ENCODE data around the gene TM4SF20. TPM values are rescaled to one million over a fixed set of nuclear protein-coding genes. Genes with fewer than 3 reads are reported as not detected.

TM4SF20 gene
- total RNA-seq, 1 experiment from 2014 or later, result not detected

DNA sequence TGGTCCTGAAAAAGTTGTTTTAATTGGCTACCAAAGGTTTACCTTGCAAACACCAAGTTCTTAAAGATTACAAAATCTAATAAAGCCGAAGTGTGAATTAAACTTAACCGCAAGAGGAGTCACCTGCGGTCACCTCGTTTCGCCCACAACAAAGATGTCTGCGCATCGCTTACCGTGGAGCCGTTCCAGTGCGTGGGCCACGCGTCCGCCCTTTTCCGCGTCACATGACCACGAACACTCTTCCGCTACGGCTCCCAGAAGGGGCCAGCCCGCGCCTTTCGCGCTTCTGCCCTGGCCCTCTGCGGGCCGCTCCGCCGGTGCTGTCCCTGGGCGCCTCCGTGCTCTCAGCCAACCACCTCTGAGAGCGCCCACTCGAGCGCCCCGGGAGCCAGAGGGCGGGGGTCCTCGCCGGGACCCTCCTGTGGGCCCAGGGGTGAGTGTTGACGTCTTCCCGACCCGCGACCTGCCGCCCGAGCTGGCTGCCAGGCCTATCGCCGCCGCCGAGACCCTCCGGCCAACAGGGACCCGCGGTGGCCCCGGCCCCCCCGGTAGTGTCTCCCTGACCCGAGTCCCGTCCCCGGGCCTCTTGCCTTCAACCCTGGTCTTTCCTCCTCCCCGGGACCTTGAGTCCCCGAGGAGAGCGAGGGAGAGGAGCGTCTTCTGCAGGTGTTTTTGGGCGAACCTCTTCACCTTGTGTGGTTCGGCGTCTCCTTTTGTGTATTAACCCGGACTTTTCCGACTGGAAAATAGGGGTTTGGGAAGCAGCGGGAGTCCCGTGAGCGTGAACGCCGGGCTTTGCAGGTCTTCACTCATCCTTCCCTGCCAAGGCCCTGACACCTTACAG lies 53.9 kb downstream of the TM4SF20 start, which contains the start of gene MFF (continued):
- peak; percentile 82; the same call in 1 of the 2 replicates for TF ChIP-seq MYBL2 (CRISPR knock-in tag; IDR thresholded peaks at IDR 0.05)
- TF ChIP-seq, protein P1, sequence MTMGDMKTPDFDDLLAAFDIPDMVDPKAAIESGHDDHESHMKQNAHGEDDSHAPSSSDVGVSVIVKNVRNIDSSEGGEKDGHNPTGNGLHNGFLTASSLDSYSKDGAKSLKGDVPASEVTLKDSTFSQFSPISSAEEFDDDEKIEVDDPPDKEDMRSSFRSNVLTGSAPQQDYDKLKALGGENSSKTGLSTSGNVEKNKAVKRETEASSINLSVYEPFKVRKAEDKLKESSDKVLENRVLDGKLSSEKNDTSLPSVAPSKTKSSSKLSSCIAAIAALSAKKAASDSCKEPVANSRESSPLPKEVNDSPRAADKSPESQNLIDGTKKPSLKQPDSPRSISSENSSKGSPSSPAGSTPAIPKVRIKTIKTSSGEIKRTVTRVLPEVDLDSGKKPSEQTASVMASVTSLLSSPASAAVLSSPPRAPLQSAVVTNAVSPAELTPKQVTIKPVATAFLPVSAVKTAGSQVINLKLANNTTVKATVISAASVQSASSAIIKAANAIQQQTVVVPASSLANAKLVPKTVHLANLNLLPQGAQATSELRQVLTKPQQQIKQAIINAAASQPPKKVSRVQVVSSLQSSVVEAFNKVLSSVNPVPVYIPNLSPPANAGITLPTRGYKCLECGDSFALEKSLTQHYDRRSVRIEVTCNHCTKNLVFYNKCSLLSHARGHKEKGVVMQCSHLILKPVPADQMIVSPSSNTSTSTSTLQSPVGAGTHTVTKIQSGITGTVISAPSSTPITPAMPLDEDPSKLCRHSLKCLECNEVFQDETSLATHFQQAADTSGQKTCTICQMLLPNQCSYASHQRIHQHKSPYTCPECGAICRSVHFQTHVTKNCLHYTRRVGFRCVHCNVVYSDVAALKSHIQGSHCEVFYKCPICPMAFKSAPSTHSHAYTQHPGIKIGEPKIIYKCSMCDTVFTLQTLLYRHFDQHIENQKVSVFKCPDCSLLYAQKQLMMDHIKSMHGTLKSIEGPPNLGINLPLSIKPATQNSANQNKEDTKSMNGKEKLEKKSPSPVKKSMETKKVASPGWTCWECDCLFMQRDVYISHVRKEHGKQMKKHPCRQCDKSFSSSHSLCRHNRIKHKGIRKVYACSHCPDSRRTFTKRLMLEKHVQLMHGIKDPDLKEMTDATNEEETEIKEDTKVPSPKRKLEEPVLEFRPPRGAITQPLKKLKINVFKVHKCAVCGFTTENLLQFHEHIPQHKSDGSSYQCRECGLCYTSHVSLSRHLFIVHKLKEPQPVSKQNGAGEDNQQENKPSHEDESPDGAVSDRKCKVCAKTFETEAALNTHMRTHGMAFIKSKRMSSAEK (CRISPR knock-in tag; IDR thresholded peaks at IDR 0.05; ENCODE audit: borderline replicate concordance), result peak; percentile 84; the same call in 1 of the 2 replicates
- TF ChIP-seq, protein P2, sequence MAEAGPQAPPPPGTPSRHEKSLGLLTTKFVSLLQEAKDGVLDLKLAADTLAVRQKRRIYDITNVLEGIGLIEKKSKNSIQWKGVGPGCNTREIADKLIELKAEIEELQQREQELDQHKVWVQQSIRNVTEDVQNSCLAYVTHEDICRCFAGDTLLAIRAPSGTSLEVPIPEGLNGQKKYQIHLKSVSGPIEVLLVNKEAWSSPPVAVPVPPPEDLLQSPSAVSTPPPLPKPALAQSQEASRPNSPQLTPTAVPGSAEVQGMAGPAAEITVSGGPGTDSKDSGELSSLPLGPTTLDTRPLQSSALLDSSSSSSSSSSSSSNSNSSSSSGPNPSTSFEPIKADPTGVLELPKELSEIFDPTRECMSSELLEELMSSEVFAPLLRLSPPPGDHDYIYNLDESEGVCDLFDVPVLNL (CRISPR knock-in tag; IDR thresholded peaks at IDR 0.05; ENCODE audit: borderline replicate concordance, low read depth), result no peak
- no peak for TF ChIP-seq ZNF138 (CRISPR knock-in tag; conservative IDR thresholded peaks at IDR 0.05)
- peak; percentile 17; the same call in 1 of the 2 replicates for TF ChIP-seq TEAD4 (CRISPR knock-in tag; IDR thresholded peaks at IDR 0.05)
- peak; percentile 66; the same call in 1 of the 2 replicates for TF ChIP-seq CREM (CRISPR knock-in tag; IDR thresholded peaks at IDR 0.05)
- peak; percentile 46 for TF ChIP-seq TEAD1 (CRISPR knock-in tag; IDR thresholded peaks at IDR 0.05)
- TF ChIP-seq FOXK1 (CRISPR knock-in tag; IDR thresholded peaks at IDR 0.05), result peak; percentile 88
- TF ChIP-seq, protein P3, sequence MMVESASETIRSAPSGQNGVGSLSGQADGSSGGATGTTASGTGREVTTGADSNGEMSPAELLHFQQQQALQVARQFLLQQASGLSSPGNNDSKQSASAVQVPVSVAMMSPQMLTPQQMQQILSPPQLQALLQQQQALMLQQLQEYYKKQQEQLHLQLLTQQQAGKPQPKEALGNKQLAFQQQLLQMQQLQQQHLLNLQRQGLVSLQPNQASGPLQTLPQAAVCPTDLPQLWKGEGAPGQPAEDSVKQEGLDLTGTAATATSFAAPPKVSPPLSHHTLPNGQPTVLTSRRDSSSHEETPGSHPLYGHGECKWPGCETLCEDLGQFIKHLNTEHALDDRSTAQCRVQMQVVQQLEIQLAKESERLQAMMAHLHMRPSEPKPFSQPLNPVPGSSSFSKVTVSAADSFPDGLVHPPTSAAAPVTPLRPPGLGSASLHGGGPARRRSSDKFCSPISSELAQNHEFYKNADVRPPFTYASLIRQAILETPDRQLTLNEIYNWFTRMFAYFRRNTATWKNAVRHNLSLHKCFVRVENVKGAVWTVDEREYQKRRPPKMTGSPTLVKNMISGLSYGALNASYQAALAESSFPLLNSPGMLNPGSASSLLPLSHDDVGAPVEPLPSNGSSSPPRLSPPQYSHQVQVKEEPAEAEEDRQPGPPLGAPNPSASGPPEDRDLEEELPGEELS (CRISPR knock-in tag; IDR thresholded peaks at IDR 0.05), result 0 out of 2 replicates have a peak, but pooled peaks have one; percentile 40
- TF ChIP-seq, protein P4, sequence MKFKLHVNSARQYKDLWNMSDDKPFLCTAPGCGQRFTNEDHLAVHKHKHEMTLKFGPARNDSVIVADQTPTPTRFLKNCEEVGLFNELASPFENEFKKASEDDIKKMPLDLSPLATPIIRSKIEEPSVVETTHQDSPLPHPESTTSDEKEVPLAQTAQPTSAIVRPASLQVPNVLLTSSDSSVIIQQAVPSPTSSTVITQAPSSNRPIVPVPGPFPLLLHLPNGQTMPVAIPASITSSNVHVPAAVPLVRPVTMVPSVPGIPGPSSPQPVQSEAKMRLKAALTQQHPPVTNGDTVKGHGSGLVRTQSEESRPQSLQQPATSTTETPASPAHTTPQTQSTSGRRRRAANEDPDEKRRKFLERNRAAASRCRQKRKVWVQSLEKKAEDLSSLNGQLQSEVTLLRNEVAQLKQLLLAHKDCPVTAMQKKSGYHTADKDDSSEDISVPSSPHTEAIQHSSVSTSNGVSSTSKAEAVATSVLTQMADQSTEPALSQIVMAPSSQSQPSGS (CRISPR knock-in tag; IDR thresholded peaks at IDR 0.05; ENCODE audit: borderline replicate concordance, low read depth), result no peak
- TF ChIP-seq TCF7 (CRISPR knock-in tag; IDR thresholded peaks at IDR 0.05; ENCODE audit: low read depth), result peak; percentile 62; the same call in 1 of the 2 replicates
- TF ChIP-seq, protein P5, sequence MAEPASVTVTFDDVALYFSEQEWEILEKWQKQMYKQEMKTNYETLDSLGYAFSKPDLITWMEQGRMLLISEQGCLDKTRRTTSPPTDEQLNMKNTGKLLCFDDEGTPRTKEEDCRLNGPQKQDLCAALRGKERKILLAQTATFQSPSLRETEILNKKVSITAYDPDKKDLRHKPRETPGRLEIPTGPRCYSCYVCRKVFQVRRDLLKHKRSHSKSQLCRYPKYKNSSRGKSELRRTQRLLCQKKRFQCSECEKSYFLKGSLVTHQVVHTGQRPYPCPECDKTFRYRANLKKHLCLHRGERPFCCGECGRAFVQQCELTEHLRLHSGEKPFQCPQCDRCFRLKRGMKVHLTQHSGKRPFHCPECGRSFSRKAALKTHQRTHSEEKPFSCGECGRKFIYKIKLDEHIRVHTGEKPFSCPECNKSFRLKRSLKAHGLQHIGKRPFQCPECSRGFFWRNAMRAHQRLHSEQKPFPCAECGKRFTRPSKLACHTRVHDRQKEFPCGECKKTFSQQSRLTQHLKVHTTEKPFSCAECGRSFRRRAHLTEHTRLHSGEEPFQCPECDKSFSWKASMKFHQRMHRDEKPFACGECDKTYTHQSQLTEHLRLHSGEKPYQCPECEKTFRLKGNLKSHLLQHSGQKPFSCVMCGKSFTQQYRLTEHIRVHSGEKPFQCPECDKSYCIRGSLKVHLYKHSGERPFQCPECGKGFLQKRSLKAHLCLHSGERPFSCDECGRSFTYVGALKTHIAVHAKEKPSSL (CRISPR knock-in tag; conservative IDR thresholded peaks at IDR 0.05), result no peak
- TF ChIP-seq SMAD3 (CRISPR knock-in tag; IDR thresholded peaks at IDR 0.05; ENCODE audit: borderline replicate concordance), result peak; percentile 84
- no peak for TF ChIP-seq GRHL2 (CRISPR knock-in tag; IDR thresholded peaks at IDR 0.05; ENCODE audit: insufficient replicate concordance, severe bottlenecking)
- TF ChIP-seq NFE2L1 (CRISPR knock-in tag; IDR thresholded peaks at IDR 0.05), result peak; percentile 84
- TF ChIP-seq FOXJ3 (CRISPR knock-in tag; IDR thresholded peaks at IDR 0.05; ENCODE audit: borderline replicate concordance), result no peak
- TF ChIP-seq CBFB (CRISPR knock-in tag; IDR thresholded peaks at IDR 0.05; ENCODE audit: low read depth), result no peak
- TF ChIP-seq, protein P6, sequence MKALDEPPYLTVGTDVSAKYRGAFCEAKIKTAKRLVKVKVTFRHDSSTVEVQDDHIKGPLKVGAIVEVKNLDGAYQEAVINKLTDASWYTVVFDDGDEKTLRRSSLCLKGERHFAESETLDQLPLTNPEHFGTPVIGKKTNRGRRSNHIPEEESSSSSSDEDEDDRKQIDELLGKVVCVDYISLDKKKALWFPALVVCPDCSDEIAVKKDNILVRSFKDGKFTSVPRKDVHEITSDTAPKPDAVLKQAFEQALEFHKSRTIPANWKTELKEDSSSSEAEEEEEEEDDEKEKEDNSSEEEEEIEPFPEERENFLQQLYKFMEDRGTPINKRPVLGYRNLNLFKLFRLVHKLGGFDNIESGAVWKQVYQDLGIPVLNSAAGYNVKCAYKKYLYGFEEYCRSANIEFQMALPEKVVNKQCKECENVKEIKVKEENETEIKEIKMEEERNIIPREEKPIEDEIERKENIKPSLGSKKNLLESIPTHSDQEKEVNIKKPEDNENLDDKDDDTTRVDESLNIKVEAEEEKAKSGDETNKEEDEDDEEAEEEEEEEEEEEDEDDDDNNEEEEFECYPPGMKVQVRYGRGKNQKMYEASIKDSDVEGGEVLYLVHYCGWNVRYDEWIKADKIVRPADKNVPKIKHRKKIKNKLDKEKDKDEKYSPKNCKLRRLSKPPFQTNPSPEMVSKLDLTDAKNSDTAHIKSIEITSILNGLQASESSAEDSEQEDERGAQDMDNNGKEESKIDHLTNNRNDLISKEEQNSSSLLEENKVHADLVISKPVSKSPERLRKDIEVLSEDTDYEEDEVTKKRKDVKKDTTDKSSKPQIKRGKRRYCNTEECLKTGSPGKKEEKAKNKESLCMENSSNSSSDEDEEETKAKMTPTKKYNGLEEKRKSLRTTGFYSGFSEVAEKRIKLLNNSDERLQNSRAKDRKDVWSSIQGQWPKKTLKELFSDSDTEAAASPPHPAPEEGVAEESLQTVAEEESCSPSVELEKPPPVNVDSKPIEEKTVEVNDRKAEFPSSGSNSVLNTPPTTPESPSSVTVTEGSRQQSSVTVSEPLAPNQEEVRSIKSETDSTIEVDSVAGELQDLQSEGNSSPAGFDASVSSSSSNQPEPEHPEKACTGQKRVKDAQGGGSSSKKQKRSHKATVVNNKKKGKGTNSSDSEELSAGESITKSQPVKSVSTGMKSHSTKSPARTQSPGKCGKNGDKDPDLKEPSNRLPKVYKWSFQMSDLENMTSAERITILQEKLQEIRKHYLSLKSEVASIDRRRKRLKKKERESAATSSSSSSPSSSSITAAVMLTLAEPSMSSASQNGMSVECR (CRISPR knock-in tag; IDR thresholded peaks at IDR 0.05; ENCODE audit: borderline replicate concordance), result no peak; the same call in 1 of the 2 replicates
- no peak for TF ChIP-seq PRRX2 (CRISPR knock-in tag; IDR thresholded peaks at IDR 0.05)
- TF ChIP-seq TP53 (CRISPR knock-in tag; IDR thresholded peaks at IDR 0.05), result 0 out of 2 replicates have a peak, but pooled peaks have one; percentile 24

Measured in WTC11 (cell line).